HG03175 (cell line): ENCODE results near the gene KCNC2.
A peak's percentile ranks its signal among the peaks of the same experiment; 100 is the strongest.
"Not testable (repeated sequence)": the region's sequence is repeated elsewhere in the genome, so short reads cannot be mapped to it uniquely, and the experiment has no call there.

Source experiments
- ATAC-seq: cut with Tn5 transposase; IDR thresholded peaks from one replicate; pipeline ENCODE4 v1.9.1; 2021; ENCODE audit warnings: mild to moderate bottlenecking, moderate library complexity; ENCODE audit not compliant: unreplicated experiment

KCNC2 gene

GRCh38 chr12:75209812-75210138 is at the start of gene KCNC2:
TSS of gene KCNC2 (minus strand) at chr12:75209839.
- no peak for ATAC-seq

GRCh38 chr12:75259143-75259542 is 49.5 kb upstream of the KCNC2 start:
- ATAC-seq, result no peak

- no peak for ATAC-seq
Measured at GRCh38 chr12:75257510-75257909, 47.9 kb upstream of the KCNC2 start.

GRCh38 chr12:75245108-75245507 is 35.5 kb upstream of the KCNC2 start:
- ATAC-seq, result no peak

GRCh38 chr12:75239987-75240386 is 30.3 kb upstream of the KCNC2 start:
- peak; percentile 96 for ATAC-seq

- ATAC-seq, result no peak
Measured at GRCh38 chr12:75236206-75236605, 26.6 kb upstream of the KCNC2 start.

- no peak for ATAC-seq
Measured at GRCh38 chr12:75227132-75227531, 17.5 kb upstream of the KCNC2 start.

GRCh38 chr12:75212072-75212471 is 2.4 kb upstream of the KCNC2 start:
- no peak for ATAC-seq

GRCh38 chr12:75208856-75209811 is 505 bp downstream of the KCNC2 start:
- no peak for ATAC-seq

- ATAC-seq, result no peak
Measured at GRCh38 chr12:75207338-75208083, 2.1 kb downstream of the KCNC2 start.

- no peak for ATAC-seq
Measured at GRCh38 chr12:75205558-75205957, 4.1 kb downstream of the KCNC2 start.

GRCh38 chr12:75196865-75197264 is 12.8 kb downstream of the KCNC2 start:
- no peak for ATAC-seq

GRCh38 chr12:75196408-75196807 is 13.2 kb downstream of the KCNC2 start:
- no peak for ATAC-seq

GRCh38 chr12:75194250-75194649 is 15.4 kb downstream of the KCNC2 start:
- no peak for ATAC-seq

- ATAC-seq, result no peak
Measured at GRCh38 chr12:75192196-75192595, 17.4 kb downstream of the KCNC2 start.

- no peak for ATAC-seq
Measured at GRCh38 chr12:75190846-75191245, 18.8 kb downstream of the KCNC2 start.

GRCh38 chr12:75185881-75186280 is 23.8 kb downstream of the KCNC2 start:
- ATAC-seq, result not testable (repeated sequence)

- ATAC-seq, result no peak
Measured at GRCh38 chr12:75184516-75184915, 25.1 kb downstream of the KCNC2 start.

- ATAC-seq, result no peak
Measured at GRCh38 chr12:75183967-75184366, 25.7 kb downstream of the KCNC2 start.

- peak; percentile 61 for ATAC-seq
Measured at GRCh38 chr12:75177997-75178396, 31.6 kb downstream of the KCNC2 start.

- no peak for ATAC-seq
Measured at GRCh38 chr12:75172611-75173010, 37.0 kb downstream of the KCNC2 start.

GRCh38 chr12:75170640-75171185 is 38.9 kb downstream of the KCNC2 start:
- ATAC-seq, result no peak
